Activated CD8-positive, alpha-beta memory T cell treated with anti-CD3 and anti-CD28 coated beads for 36 hours (primary cell): Measurements from ENCODE around the gene APOL4. TPM values are rescaled to one million over a fixed set of nuclear protein-coding genes. Genes with fewer than 3 reads are reported as not detected.
"Not testable (repeated sequence)": the region's sequence is repeated elsewhere in the genome, so short reads cannot be mapped to it uniquely, and the experiment has no call there.

Experiments used
- CTCF ChIA-PET: fragments of 350-600 bp; sonication (Branson Sonifier 250); formaldehyde crosslinking; loops from one replicate; lab custom pipeline; 2021; ENCODE audit warnings: antibody characterized with exemption; lab: Charles Lee
- POLR2A ChIA-PET: fragments of 350-600 bp; sonication (Branson Sonifier 250); formaldehyde crosslinking; loops from one replicate; lab custom pipeline; 2021; ENCODE audit warnings: antibody characterized with exemption; lab: Charles Lee
- total RNA-seq, 2 experiments: library from RNA; stranded (reverse); gene quantifications; one replicate each; pipeline ENCODE4 v1.2.3, GENCODE V29; 2021

The APOL4 gene
- total RNA-seq, 2 experiments from 2014 or later, result 0.63 to 0.84 TPM

DNA sequence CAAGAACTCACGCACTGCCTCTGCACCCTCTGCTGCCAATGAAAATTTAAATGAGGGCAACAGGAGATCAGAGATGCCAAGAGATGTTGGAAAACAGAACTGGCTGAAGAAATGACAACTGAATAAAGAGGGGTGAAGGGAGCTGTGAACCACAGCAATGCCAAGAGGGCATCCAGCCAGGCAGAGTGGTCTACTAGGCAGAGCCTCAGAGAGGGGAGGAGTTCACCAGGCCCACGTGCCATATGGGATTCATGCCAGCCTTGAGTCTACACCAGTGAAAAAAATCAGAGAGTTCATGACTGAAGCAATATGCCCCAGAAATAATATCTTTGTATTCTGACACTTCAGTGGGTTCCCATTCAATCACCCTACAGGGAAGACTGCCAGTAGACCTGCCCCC, 33.3 kb upstream of the APOL4 start:
- POLR2A ChIA-PET, result interaction anchor here (0.6 kb wide), 1 partner anchor 42 kb away, joined by 3 read pairs; no protein-coding TSS in a partner anchor
- CTCF ChIA-PET, result interaction anchor here (0.9 kb wide), 1 partner anchor 51 kb away, joined by 4 read pairs; no protein-coding TSS in a partner anchor

GRCh38 chr22:36234213-36234612, 32.6 kb upstream of the APOL4 start:
- ChIA-PET CTCF (interaction anchor here (1.0 kb wide), 1 partner anchor 67 kb away, joined by 3 read pairs; no protein-coding TSS in a partner anchor), POLR2A (no interaction called here)

DNA sequence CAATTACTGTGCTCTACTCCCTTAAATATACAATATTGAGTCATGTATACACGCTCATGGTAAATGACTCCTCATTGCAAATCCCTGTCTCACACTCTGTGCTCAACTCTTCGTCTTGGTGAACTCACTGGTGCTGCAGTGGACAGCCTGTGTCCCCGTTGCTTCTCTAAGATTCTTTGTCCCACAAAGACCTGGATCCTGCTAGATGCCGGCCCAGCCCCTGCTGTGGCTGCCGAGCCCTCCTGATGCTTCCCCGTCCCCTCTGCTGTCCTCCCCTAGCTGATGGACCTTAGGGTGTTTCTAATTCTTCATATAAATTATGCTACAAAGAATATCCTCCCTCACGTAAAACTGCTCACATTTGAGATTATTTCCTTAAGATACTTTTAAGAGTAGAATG, 32.2 kb upstream of the APOL4 start:
- CTCF ChIA-PET, result interaction anchor here (1.0 kb wide), 1 partner anchor 67 kb away, joined by 3 read pairs; no protein-coding TSS in a partner anchor
- POLR2A ChIA-PET, result no interaction called here

DNA sequence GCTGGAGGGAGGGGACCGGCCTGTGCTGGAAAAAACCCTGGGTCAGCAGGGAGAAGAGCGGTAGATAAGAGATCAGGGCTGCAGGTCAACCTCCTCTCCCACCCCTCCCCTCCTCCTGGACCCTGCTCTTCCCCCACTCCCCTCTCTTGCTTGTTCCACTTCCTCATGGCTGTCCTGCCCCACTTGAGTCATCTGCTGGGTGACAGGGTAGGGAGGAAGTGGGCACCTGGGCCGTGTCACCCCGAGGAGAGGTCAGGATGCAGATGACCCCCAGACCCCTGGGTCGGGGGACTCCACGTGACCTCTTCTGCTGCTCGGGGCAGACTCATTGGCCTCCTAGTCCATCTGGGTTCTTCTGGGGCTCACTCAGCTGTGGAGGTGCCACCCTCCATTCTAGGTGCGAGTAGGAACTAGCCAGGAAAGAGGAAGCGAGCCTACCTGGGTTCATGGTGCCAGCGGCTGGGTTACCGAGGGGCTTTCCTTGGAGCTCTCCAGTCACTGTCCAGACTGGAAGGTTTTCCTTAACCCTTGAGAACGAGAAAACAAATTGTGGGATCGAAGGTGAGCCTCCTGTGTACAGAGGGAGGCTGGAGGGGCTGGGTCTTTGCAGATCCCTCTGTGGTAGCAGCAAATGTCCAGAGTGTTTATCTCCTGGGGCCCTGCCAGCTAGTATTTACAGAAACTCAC, 31.2 kb upstream of the APOL4 start:
- ChIA-PET POLR2A (no interaction called here), CTCF (interaction anchor here (0.8 kb wide), 1 partner anchor 53 kb away, joined by 5 read pairs; no protein-coding TSS in a partner anchor)

DNA sequence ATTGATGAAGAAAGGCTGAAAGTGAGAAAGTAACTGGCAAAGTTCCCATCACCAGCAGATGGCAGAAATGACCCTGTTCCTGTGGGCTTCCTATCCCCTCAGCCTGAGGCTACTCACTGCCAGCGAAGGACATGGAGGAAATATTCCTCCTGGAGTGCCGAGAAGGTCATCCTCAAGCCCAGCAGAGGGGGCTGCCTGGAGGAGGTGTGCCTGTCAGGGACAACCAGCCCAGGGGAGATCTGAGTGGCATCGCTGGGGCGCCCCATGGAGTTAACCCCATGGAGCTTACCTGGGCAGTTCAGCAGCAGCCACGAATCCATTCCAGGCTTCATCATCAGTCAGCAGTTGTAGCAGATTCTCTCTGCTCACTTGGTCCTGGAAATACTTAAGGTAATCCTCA, 29.4 kb upstream of the APOL4 start:
- POLR2A ChIA-PET, CTCF ChIA-PET: not testable (repeated sequence)

GRCh38 chr22:36229649-36230048, 28.0 kb upstream of the APOL4 start:
- POLR2A ChIA-PET, CTCF ChIA-PET: not testable (repeated sequence)

DNA sequence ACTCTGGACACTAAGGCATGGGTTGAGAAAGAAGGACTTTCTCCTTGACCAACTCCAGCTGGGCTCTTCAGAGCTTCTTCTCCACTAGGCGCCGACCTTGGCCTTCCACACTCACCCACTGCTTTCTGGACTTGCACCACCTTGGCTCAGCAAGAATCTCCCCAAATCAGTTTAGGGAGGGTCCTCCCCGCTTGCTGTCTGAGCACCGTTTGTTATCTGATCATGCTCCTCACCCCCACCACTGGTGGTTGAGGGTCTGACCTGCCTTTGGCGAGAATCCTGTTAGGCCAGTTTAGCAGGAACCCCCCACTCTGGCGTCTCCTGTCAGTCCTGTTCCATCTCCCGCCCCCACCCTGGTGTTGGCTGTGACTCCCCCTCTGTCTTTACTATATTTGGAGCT, 27.3 kb upstream of the APOL4 start:
- CTCF ChIA-PET, result no interaction called here
- POLR2A ChIA-PET, result no interaction called here

GRCh38 chr22:36228369-36228768, 26.8 kb upstream of the APOL4 start:
- CTCF ChIA-PET, POLR2A ChIA-PET: not testable (repeated sequence)

DNA sequence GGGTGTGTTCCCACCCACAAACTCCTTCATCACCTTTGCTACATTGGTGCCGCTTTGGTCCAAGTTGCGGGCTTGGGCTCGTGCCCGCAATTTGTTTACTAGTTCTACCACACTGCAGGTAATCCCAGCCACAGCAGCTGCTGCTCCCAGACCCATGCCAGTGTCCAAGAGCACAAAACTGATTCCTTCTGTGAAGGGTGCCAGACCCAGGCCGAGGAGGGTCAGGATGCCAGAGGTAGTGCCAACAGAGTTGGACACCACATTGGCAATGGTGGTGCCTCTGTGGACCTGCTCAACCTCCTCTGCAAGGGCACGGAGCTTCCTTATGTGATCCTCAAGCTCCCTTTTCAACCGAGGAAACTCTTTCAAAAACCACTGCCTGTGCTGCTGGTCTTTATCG, 26.2 kb upstream of the APOL4 start:
- POLR2A ChIA-PET, result interaction anchor here (0.7 kb wide), 3 partner anchors 24 to 243 kb away, joined by 6 to 16 read pairs (median 12); no protein-coding TSS in a partner anchor
- CTCF ChIA-PET, result interaction anchor here (0.8 to 1.4 kb wide), 2 partner anchors 11 to 50 kb away, joined by 3 to 4 read pairs; partner anchors contain the start of gene APOL2

GRCh38 chr22:36227396-36227795, 25.8 kb upstream of the APOL4 start:
- CTCF ChIA-PET, result interaction anchor here (0.7 to 1.8 kb wide), 4 partner anchors 9 to 144 kb away, joined by 3 to 6 read pairs (median 4); partner anchors contain the start of gene APOL2
- POLR2A ChIA-PET, result interaction anchor here (0.7 kb wide), 3 partner anchors 24 to 244 kb away, joined by 6 to 16 read pairs (median 12); no protein-coding TSS in a partner anchor

DNA sequence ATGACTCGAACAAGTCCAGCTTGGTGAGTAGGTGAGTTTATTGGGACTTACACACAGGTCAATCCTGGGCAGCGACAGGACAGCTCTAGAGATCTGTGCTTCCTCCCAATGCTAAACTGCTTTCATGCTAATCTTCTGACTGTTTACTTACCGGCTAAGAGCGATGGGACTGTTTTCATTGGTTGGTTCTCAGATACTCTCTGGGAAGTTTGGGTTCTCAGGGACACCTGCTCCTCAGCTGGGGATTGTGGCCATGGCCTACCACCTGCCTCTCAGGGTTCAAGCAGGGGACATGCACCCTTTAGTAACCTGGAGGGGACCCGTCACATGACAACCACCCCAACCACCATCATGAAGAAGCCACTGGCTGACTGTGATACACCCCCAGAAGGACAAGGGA, 24.6 kb upstream of the APOL4 start:
- ChIA-PET POLR2A (no interaction called here), CTCF (interaction anchor here (1.8 kb wide), 1 partner anchor 10 kb away, joined by 4 read pairs; no protein-coding TSS in a partner anchor)

GRCh38 chr22:36225333-36225922, 23.8 kb upstream of the APOL4 start:
- ChIA-PET POLR2A (no interaction called here), CTCF (interaction anchor here (0.6 to 1.8 kb wide), 2 partner anchors 11 to 51 kb away, joined by 3 to 4 read pairs; no protein-coding TSS in a partner anchor)

- ChIA-PET CTCF (no interaction called here), POLR2A (no interaction called here)
Measured at GRCh38 chr22:36224245-36224644, 22.6 kb upstream of the APOL4 start.

GRCh38 chr22:36223504-36223903, 21.9 kb upstream of the APOL4 start:
- CTCF ChIA-PET, result interaction anchor here (1.5 kb wide), 1 partner anchor 29 kb away, joined by 3 read pairs; no protein-coding TSS in a partner anchor
- POLR2A ChIA-PET, result interaction anchor here (0.6 kb wide), 1 partner anchor 71 kb away, joined by 3 read pairs; no protein-coding TSS in a partner anchor

DNA sequence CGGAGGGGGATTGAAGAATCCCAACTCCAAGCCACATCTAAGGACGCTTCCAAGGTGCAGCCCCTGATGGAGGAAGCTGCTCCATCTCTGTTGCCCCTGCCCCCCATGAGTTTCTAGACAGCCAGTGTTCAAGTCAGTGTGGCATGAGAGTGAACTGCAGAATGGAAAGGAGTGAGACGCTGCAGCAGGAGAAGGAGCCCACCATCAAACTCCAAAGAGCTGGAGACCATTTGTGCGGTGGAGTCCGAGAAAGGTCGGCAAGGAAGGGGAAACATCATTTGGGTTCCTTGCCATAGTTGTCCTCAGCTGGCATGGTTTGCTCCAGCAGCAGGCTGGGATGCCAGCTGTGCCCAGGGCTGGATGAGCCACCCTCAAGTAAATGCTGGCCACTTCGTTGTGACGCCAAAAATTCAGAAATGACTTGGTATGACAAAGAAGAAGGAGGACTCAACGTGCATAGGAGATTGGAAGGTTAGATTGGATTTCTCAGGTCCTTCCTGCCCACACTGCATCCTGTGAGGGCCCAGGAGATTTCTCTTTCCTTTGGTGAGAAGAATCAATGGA, 21.4 kb upstream of the APOL4 start:
- POLR2A ChIA-PET, result no interaction called here
- CTCF ChIA-PET, result interaction anchor here (1.3 to 1.5 kb wide), 2 partner anchors 19 to 28 kb away, joined by 3 read pairs; no protein-coding TSS in a partner anchor

GRCh38 chr22:36221799-36222751, 20.5 kb upstream of the APOL4 start:
- ChIA-PET CTCF (interaction anchor here (0.6 to 1.5 kb wide), 3 partner anchors 20 to 58 kb away, joined by 3 read pairs; no protein-coding TSS in a partner anchor), POLR2A (no interaction called here)

- CTCF ChIA-PET, result no interaction called here
- POLR2A ChIA-PET, result no interaction called here
Measured at GRCh38 chr22:36220451-36220921, 18.9 kb upstream of the APOL4 start.

DNA sequence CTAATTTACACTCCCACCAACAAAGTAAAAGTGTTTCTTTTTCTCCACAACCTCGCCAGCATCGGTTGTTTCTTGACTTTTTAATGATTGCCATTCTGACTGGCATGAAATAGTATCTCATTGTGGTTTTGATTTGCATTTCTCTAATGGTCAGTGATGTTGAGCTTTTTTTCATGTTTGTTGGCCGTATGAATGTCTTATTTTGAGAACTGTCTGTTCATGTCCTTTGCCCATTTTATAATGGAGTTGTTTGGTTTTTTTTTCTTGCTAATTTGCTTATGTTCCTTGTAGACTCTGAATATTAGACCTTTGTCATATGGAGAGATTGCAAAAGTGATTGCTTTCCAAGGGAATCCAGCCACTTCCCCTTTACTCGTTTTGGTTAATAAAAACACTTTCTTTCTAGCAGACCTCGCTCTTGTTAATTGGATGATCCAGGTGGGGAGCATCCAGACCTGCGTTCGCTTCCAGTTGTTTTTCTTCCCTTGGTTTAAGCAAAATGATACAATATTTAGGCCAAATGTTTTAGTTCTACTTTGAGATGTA, 17.1 kb upstream of the APOL4 start:
- ChIA-PET CTCF (no interaction called here), POLR2A (no interaction called here)
